HG03442 (cell line): ENCODE results near the gene MYOG.

Experiments used
- ATAC-seq: cut with Tn5 transposase; IDR thresholded peaks from one replicate; pipeline ENCODE4 v1.9.1; 2021; ENCODE audit warnings: mild to moderate bottlenecking, moderate library complexity; ENCODE audit not compliant: unreplicated experiment

MYOG gene

GRCh38 chr1:203034422-203035110 lies 51.2 kb downstream of the MYOG start:
- ATAC-seq = no peak

- ATAC-seq = no peak
Observed at GRCh38 chr1:203033917-203034316, 51.9 kb downstream of the MYOG start.

- ATAC-seq = no peak
Observed at GRCh38 chr1:203033287-203033686, 52.5 kb downstream of the MYOG start.
